ENCODE data around the gene RASL11B.
"Not testable (repeated sequence)": the region's sequence is repeated elsewhere in the genome, so short reads cannot be mapped to it uniquely, and the experiment has no call there.

RASL11B gene

GRCh38 chr4:52861879-52862616, at the start of gene RASL11B:
Gene RASL11B, plus strand, starts transcription at chr4:52862317. Its CDS starts 191 bp downstream, at chr4:52862508.
- DNase-seq, result peak; percentile 82

- DNase-seq, result no peak
Measured at GRCh38 chr4:52813546-52813945, 48.6 kb upstream of the RASL11B start.

- no peak for DNase-seq
Measured at GRCh38 chr4:52822583-52822971, 39.5 kb upstream of the RASL11B start.

GRCh38 chr4:52822972-52823701, 39.0 kb upstream of the RASL11B start:
- no peak for DNase-seq

GRCh38 chr4:52823702-52824092, 38.4 kb upstream of the RASL11B start:
- DNase-seq, result no peak

GRCh38 chr4:52824270-52824602, 37.9 kb upstream of the RASL11B start:
- no peak for DNase-seq

GRCh38 chr4:52824603-52825459, 37.3 kb upstream of the RASL11B start:
- DNase-seq, result no peak

- no peak for DNase-seq
Measured at GRCh38 chr4:52825460-52826090, 36.5 kb upstream of the RASL11B start.

- DNase-seq, result no peak
Measured at GRCh38 chr4:52833941-52834525, 28.1 kb upstream of the RASL11B start.

GRCh38 chr4:52834641-52835456, 27.3 kb upstream of the RASL11B start:
- not testable (repeated sequence) for DNase-seq

- no peak for DNase-seq
Measured at GRCh38 chr4:52836120-52836519, 26.0 kb upstream of the RASL11B start.

- DNase-seq, result no peak
Measured at GRCh38 chr4:52836678-52837077, 25.4 kb upstream of the RASL11B start.

GRCh38 chr4:52837716-52838558, 24.2 kb upstream of the RASL11B start:
- DNase-seq, result no peak

- DNase-seq, result no peak
Measured at GRCh38 chr4:52838729-52839586, 23.2 kb upstream of the RASL11B start.

GRCh38 chr4:52840531-52841370, 21.4 kb upstream of the RASL11B start:
- DNase-seq, result no peak

- no peak for DNase-seq
Measured at GRCh38 chr4:52841682-52842456, 20.2 kb upstream of the RASL11B start.

- no peak for DNase-seq
Measured at GRCh38 chr4:52842792-52843191, 19.3 kb upstream of the RASL11B start.

- no peak for DNase-seq
Measured at GRCh38 chr4:52843351-52843750, 18.8 kb upstream of the RASL11B start.

Data from activated T-cell treated with anti-CD3 and anti-CD28 coated beads for 4 hours (primary cell).